SK-N-SH (cell line): Measurements from ENCODE around the gene AKR1D1. TPM values are rescaled to one million over a fixed set of nuclear protein-coding genes. Genes with fewer than 3 reads are reported as not detected.

Source experiments
- CTCF ChIA-PET: fragments of 300-600, 350-600 bp; formaldehyde crosslinking; extraction: SDS; loops from one replicate; lab custom pipeline; 2021; lab: Yijun Ruan, JAX
- POLR2A ChIA-PET: fragments of 350-600 bp; sonication (Branson Sonifier 250); formaldehyde crosslinking; extraction: SDS; loops from one replicate; lab custom pipeline; 2020; ENCODE audit warnings: antibody characterized with exemption, inconsistent platforms; lab: Yijun Ruan, JAX
- DNase-seq: peaks from one replicate; pipeline ENCODE4 v3.0.0; 2012
- H2AFZ ChIP-seq: fragments of 200-600 bp; sonication (generic); 2 replicates; pipeline ENCODE4 v1.8.1; 2016; ENCODE audit warnings: antibody characterized with exemption, mild to moderate bottlenecking, low read depth
- H3F3A ChIP-seq: fragments of 200-600 bp; sonication (generic); replicated peaks from 2 replicates; pipeline ENCODE3; 2016; ENCODE audit warnings: antibody characterized with exemption, mild to moderate bottlenecking; ENCODE audit not compliant: insufficient read depth
- H3K27ac ChIP-seq, 2 experiments: fragments of 200-500 bp in 1 of 2; fragments of 200-600 bp in 1 of 2; sonication (Bioruptor generic) in 1 of 2; sonication (generic), shearing (Covaris generic) in 1 of 2; 2 replicates each; pipeline versions ENCODE4 v1.5.1 to v1.6.1; 2014 to 2016; ENCODE audit warnings: low read depth in 2 of 2, inconsistent platforms in 1 of 2, low read length in 1 of 2, mild to moderate bottlenecking in 1 of 2, mixed read lengths in 1 of 2
- H3K27me3 ChIP-seq: fragments of 200-600 bp; sonication (generic), shearing (Covaris generic); 2 replicates; pipeline ENCODE4 v1.6.1; 2016; ENCODE audit warnings: mixed run types; ENCODE audit not compliant: insufficient read depth
- H3K36me3 ChIP-seq, 2 experiments: fragments of 200-500 bp in 1 of 2; fragments of 200-600 bp in 1 of 2; sonication (Bioruptor generic) in 1 of 2; sonication (generic) in 1 of 2; replicated peaks in 1 of 2; 2 replicates each; pipeline versions ENCODE3 to v1.5.1; 2014 to 2016; ENCODE audit warnings: low read length in 1 of 2, mild to moderate bottlenecking in 1 of 2; ENCODE audit not compliant: insufficient read depth in 2 of 2, control insufficient read depth in 1 of 2
- H3K4me1 ChIP-seq, 2 experiments: fragments of 200-500 bp in 1 of 2; fragments of 200-600 bp in 1 of 2; sonication (Bioruptor generic) in 1 of 2; sonication (generic), shearing (Covaris generic) in 1 of 2; 2 replicates each; pipeline versions ENCODE4 v1.5.1 to v1.6.1; 2014 to 2016; ENCODE audit warnings: low read depth in 1 of 2, low read length in 1 of 2, mixed run types in 1 of 2; ENCODE audit not compliant: insufficient read depth in 2 of 2, control insufficient read depth in 1 of 2
- H3K4me2 ChIP-seq: fragments of 200-600 bp; sonication (generic), shearing (Covaris generic); 2 replicates; pipeline ENCODE4 v1.6.1; 2017; ENCODE audit warnings: mixed run types
- H3K4me3 ChIP-seq, 2 experiments: fragments of 200-500 bp in 1 of 2; fragments of 200-600 bp in 1 of 2; sonication (Bioruptor generic) in 1 of 2; sonication (generic), shearing (Covaris generic) in 1 of 2; 2 replicates each; pipeline versions ENCODE4 v1.5.1 to v1.8.1; 2014 to 2016; ENCODE audit warnings: low read depth in 2 of 2, inconsistent platforms in 1 of 2, low read length in 1 of 2, mild to moderate bottlenecking in 1 of 2, mixed read lengths in 1 of 2, moderate library complexity in 1 of 2
- H3K79me2 ChIP-seq: fragments of 200-600 bp; sonication (generic); 2 replicates; pipeline ENCODE4 v1.8.1; 2017; ENCODE audit warnings: mild to moderate bottlenecking; ENCODE audit not compliant: insufficient read depth
- H3K9ac ChIP-seq: fragments of 200-600 bp; sonication (generic); 2 replicates; pipeline ENCODE4 v1.6.1; 2017; ENCODE audit warnings: mixed run types
- H3K9me2 ChIP-seq: fragments of 200-600 bp; sonication (generic); 2 replicates; pipeline ENCODE4 v1.6.1; 2017; ENCODE audit warnings: mixed run types
- H3K9me3 ChIP-seq: fragments of 200-600 bp; sonication (generic); 2 replicates; pipeline ENCODE4 v1.6.1; 2017; ENCODE audit warnings: mixed run types, mild to moderate bottlenecking, moderate library complexity
- H4K20me1 ChIP-seq: fragments of 200-600 bp; sonication (generic); 2 replicates; pipeline ENCODE4 v1.6.1; 2017; ENCODE audit warnings: mild to moderate bottlenecking, mixed run types; ENCODE audit not compliant: insufficient read depth
- ELF1 ChIP-seq: IDR thresholded peaks from 2 replicates; pipeline ENCODE4 v1.4.0; 2012
- EZH2phosphoT487 ChIP-seq: fragments of 200-600 bp; sonication (generic); IDR thresholded peaks from 2 replicates; pipeline ENCODE4 v1.6.1; 2017; ENCODE audit warnings: low read depth, mixed run types, mild to moderate bottlenecking, antibody characterized with exemption, moderate library complexity, borderline replicate concordance
- FOSL2 ChIP-seq: IDR thresholded peaks from 2 replicates; pipeline ENCODE4 v1.4.0; 2012; ENCODE audit warnings: low read depth, mild to moderate bottlenecking, moderate library complexity, borderline replicate concordance
- FOXM1 ChIP-seq: IDR thresholded peaks from 2 replicates; pipeline ENCODE4 v1.4.0; 2012; ENCODE audit warnings: low read depth, mild to moderate bottlenecking
- GABPA ChIP-seq: IDR thresholded peaks from 2 replicates; pipeline ENCODE4 v1.4.0; 2012; ENCODE audit warnings: low read depth, mild to moderate bottlenecking
- JUND ChIP-seq: IDR thresholded peaks from 2 replicates; pipeline ENCODE4 v1.4.0; 2012
- MEF2A ChIP-seq: IDR thresholded peaks from 2 replicates; pipeline ENCODE4 v1.4.0; 2012; ENCODE audit warnings: low read depth, borderline replicate concordance
- NFIC ChIP-seq: IDR thresholded peaks from 2 replicates; pipeline ENCODE4 v1.4.0; 2012; ENCODE audit warnings: borderline replicate concordance
- NRF1 ChIP-seq: IDR thresholded peaks from 2 replicates; pipeline ENCODE4 v1.6.1; 2012; ENCODE audit warnings: low read depth, mild to moderate bottlenecking, low read length
- POLR2AphosphoS5 ChIP-seq: IDR thresholded peaks from 2 replicates; pipeline ENCODE4 v1.6.1; 2012; ENCODE audit warnings: low read depth, low read length
- RAD21 ChIP-seq: IDR thresholded peaks from 2 replicates; pipeline ENCODE4 v1.6.1; 2012; ENCODE audit warnings: mild to moderate bottlenecking, low read length
- RCOR1 ChIP-seq: fragments of 150-350 bp; IDR thresholded peaks from 2 replicates; pipeline ENCODE4 v1.6.1; 2017; ENCODE audit warnings: antibody characterized with exemption, low read length
- RFX5 ChIP-seq: IDR thresholded peaks from 2 replicates; pipeline ENCODE4 v1.6.1; 2012; ENCODE audit warnings: mild to moderate bottlenecking, improper control_type of control experiment, low read length
- SMC3 ChIP-seq: IDR thresholded peaks from 2 replicates; pipeline ENCODE4 v1.6.1; 2012; ENCODE audit warnings: low read depth, low read length, improper control_type of control experiment
- TEAD4 ChIP-seq: IDR thresholded peaks from 2 replicates; pipeline ENCODE4 v1.4.0; 2012; ENCODE audit warnings: mild to moderate bottlenecking, borderline replicate concordance; ENCODE audit not compliant: insufficient read depth
- WGBS: methylation state at CpG from one replicate; pipeline ENCODE4 v1.1.6; 2017; ENCODE audit warnings: low lambda C conversion rate; 5-methylcytosine and 5-hydroxymethylcytosine counted together
- polyA plus RNA-seq, 3 experiments: library from polyadenylated mRNA; depleted of rRNA; stranded (reverse); fragments of >200 nt; gene quantifications; 2 replicates each; pipeline ENCODE4 v1.2.3, GENCODE V29; 2012
- TF ChIP-seq, protein P1 (sequence below): IDR thresholded peaks from 2 replicates; pipeline ENCODE4 v1.6.1; 2012; ENCODE audit warnings: mild to moderate bottlenecking, low read depth, low read length, moderate library complexity
- TF ChIP-seq, protein P2 (sequence below): IDR thresholded peaks from 2 replicates; pipeline ENCODE4; 2012
- TF ChIP-seq, protein P3 (sequence below): IDR thresholded peaks from 2 replicates; pipeline ENCODE4 v1.4.0; 2012; ENCODE audit warnings: low read depth, borderline replicate concordance
- TF ChIP-seq, protein P4 (sequence below): fragments of 200-600 bp; sonication (generic); IDR thresholded peaks from 2 replicates; pipeline ENCODE4 v1.6.1; 2017; ENCODE audit warnings: antibody characterized with exemption, mild to moderate bottlenecking, moderate library complexity
- TF ChIP-seq, protein P5 (sequence below): IDR thresholded peaks from 2 replicates; pipeline ENCODE4 v1.4.0; 2012; ENCODE audit warnings: low read depth

AKR1D1 gene
- polyA plus RNA-seq, 1 of the 3 experiments (the other 2 are of a cell fraction), result not detected

DNA sequence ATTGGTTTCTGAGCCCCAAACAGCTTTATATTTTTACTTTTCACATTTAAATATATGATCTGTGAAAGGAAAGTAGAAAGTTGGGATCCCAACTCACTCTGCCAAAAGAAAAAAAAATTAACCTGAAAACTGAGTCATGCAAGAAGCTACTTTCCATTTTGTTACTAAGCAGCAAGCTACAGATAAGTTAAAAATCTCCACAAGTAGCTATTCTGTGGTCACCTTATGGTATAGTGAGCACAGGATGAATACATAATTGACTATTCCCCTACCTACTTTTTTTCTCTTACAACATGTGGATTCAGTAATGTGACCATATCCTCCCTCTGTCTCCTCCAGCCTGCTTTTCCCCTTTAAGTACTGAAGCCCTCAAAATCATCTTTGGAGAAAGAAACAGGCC lies 44.1 kb upstream of the AKR1D1 start (continued):
- TF ChIP-seq, protein P1, sequence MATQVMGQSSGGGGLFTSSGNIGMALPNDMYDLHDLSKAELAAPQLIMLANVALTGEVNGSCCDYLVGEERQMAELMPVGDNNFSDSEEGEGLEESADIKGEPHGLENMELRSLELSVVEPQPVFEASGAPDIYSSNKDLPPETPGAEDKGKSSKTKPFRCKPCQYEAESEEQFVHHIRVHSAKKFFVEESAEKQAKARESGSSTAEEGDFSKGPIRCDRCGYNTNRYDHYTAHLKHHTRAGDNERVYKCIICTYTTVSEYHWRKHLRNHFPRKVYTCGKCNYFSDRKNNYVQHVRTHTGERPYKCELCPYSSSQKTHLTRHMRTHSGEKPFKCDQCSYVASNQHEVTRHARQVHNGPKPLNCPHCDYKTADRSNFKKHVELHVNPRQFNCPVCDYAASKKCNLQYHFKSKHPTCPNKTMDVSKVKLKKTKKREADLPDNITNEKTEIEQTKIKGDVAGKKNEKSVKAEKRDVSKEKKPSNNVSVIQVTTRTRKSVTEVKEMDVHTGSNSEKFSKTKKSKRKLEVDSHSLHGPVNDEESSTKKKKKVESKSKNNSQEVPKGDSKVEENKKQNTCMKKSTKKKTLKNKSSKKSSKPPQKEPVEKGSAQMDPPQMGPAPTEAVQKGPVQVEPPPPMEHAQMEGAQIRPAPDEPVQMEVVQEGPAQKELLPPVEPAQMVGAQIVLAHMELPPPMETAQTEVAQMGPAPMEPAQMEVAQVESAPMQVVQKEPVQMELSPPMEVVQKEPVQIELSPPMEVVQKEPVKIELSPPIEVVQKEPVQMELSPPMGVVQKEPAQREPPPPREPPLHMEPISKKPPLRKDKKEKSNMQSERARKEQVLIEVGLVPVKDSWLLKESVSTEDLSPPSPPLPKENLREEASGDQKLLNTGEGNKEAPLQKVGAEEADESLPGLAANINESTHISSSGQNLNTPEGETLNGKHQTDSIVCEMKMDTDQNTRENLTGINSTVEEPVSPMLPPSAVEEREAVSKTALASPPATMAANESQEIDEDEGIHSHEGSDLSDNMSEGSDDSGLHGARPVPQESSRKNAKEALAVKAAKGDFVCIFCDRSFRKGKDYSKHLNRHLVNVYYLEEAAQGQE, result no peak
- TF ChIP-seq NRF1, result no peak
- TF ChIP-seq, protein P2, sequence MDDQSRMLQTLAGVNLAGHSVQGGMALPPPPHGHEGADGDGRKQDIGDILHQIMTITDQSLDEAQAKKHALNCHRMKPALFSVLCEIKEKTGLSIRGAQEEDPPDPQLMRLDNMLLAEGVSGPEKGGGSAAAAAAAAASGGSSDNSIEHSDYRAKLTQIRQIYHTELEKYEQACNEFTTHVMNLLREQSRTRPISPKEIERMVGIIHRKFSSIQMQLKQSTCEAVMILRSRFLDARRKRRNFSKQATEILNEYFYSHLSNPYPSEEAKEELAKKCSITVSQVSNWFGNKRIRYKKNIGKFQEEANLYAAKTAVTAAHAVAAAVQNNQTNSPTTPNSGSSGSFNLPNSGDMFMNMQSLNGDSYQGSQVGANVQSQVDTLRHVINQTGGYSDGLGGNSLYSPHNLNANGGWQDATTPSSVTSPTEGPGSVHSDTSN, result no peak

DNA sequence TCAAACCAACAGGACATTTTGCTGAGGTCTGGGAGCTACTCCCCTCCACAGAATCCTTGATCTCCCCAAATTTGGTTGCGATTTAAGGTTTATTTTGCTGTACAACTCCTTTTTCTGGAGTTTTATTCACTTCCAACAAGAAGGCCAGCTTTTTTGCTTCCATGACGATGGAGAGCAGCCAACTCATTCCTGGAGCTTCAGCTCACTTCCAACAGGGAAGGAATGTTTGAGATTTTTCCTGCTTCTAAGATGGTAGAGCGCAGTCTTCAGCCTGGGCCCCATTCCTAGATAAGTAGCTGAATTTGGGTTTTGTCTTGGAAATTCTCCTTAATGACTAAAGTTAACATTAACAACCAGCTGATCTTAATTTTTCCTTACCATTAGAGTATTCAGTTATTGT lies 43.5 kb upstream of the AKR1D1 start:
- Histone ChIP-seq H3K9ac (no peak overlapping the region), H3K4me3 (no peak overlapping the region), H2AFZ (no peak overlapping the region), H3K27ac (no peak overlapping the region), H3K4me1 (no peaks in the 10 kb centered on the region), H3K9me3 (peaks cover 8% of the 10 kb centered on the region; the same call in 1 of the 2 replicates), H4K20me1 (no peaks in the 10 kb centered on the region), H3K9me2 (no peaks in the 10 kb centered on the region), H3K4me2 (no peak overlapping the region), H3F3A (no peaks in the 10 kb centered on the region), H3K36me3 (no peaks in the 10 kb centered on the region), H3K79me2 (no peaks in the 10 kb centered on the region), H3K27me3 (no peaks in the 10 kb centered on the region)
- no peak for DNase-seq
- POLR2A ChIA-PET, result no interaction called here
- CTCF ChIA-PET, result interaction anchor here (1.2 to 2.6 kb wide), 3 partner anchors 12 to 129 kb away, joined by 3 to 10 read pairs (median 5); no protein-coding TSS in a partner anchor
- 43% methylated on average over 3 of the region's 3 CpGs for WGBS
- no peak for TF ChIP-seq RCOR1
- TF ChIP-seq, protein P3, sequence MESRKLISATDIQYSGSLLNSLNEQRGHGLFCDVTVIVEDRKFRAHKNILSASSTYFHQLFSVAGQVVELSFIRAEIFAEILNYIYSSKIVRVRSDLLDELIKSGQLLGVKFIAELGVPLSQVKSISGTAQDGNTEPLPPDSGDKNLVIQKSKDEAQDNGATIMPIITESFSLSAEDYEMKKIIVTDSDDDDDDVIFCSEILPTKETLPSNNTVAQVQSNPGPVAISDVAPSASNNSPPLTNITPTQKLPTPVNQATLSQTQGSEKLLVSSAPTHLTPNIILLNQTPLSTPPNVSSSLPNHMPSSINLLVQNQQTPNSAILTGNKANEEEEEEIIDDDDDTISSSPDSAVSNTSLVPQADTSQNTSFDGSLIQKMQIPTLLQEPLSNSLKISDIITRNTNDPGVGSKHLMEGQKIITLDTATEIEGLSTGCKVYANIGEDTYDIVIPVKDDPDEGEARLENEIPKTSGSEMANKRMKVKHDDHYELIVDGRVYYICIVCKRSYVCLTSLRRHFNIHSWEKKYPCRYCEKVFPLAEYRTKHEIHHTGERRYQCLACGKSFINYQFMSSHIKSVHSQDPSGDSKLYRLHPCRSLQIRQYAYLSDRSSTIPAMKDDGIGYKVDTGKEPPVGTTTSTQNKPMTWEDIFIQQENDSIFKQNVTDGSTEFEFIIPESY, result no peak
- TF ChIP-seq RFX5, result no peak
- TF ChIP-seq GABPA, result no peak
- TF ChIP-seq NFIC, result no peak
- TF ChIP-seq, protein P4, sequence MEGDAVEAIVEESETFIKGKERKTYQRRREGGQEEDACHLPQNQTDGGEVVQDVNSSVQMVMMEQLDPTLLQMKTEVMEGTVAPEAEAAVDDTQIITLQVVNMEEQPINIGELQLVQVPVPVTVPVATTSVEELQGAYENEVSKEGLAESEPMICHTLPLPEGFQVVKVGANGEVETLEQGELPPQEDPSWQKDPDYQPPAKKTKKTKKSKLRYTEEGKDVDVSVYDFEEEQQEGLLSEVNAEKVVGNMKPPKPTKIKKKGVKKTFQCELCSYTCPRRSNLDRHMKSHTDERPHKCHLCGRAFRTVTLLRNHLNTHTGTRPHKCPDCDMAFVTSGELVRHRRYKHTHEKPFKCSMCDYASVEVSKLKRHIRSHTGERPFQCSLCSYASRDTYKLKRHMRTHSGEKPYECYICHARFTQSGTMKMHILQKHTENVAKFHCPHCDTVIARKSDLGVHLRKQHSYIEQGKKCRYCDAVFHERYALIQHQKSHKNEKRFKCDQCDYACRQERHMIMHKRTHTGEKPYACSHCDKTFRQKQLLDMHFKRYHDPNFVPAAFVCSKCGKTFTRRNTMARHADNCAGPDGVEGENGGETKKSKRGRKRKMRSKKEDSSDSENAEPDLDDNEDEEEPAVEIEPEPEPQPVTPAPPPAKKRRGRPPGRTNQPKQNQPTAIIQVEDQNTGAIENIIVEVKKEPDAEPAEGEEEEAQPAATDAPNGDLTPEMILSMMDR, result no peak
- no peak for TF ChIP-seq SMC3
- TF ChIP-seq, protein P5, sequence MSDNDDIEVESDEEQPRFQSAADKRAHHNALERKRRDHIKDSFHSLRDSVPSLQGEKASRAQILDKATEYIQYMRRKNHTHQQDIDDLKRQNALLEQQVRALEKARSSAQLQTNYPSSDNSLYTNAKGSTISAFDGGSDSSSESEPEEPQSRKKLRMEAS, result no peak
- TF ChIP-seq FOSL2, result no peak
- no peak for TF ChIP-seq MEF2A
- TF ChIP-seq, protein P1, result no peak
- TF ChIP-seq ELF1, result no peak
- TF ChIP-seq TEAD4, result no peak
- TF ChIP-seq RAD21, result no peak
- no peak for TF ChIP-seq JUND
- no peak for TF ChIP-seq NRF1
- TF ChIP-seq EZH2phosphoT487, result no peak
- no peak for TF ChIP-seq POLR2AphosphoS5
- TF ChIP-seq FOXM1, result no peak
